ENCODE results near the gene DOCK4.

Gene DOCK4

GRCh38 chr7:112031689-112032088 lies 174.5 kb downstream of the DOCK4 start:
- POLR2A ChIA-PET, result no interaction called here
- DNase-seq (ENCODE audit: extremely low spot score), result no peak
- no peak for TF ChIP-seq CTCF (IDR thresholded peaks at IDR 0.05; ENCODE audit: control extremely low read depth, extremely low read depth, low read depth, missing control alignments)
- CTCF ChIA-PET, result interaction anchor here (3.0 kb wide), 1 partner anchor 11 kb away, joined by 12 read pairs; no protein-coding TSS in a partner anchor

GRCh38 chr7:112025556-112025955 lies 180.6 kb downstream of the DOCK4 start:
- POLR2A ChIA-PET, result no interaction called here
- CTCF ChIA-PET, result interaction anchor here (0.9 kb wide), 1 partner anchor 8 kb away, joined by 4 read pairs; no protein-coding TSS in a partner anchor
- no peak for TF ChIP-seq CTCF (IDR thresholded peaks at IDR 0.05; ENCODE audit: control extremely low read depth, extremely low read depth, low read depth, missing control alignments)
- no peak for DNase-seq (ENCODE audit: extremely low spot score)

GRCh38 chr7:112023786-112024185 lies 182.4 kb downstream of the DOCK4 start:
- DNase-seq (ENCODE audit: extremely low spot score), result no peak
- ChIA-PET POLR2A (no interaction called here), CTCF (no interaction called here)
- TF ChIP-seq CTCF (IDR thresholded peaks at IDR 0.05; ENCODE audit: control extremely low read depth, extremely low read depth, low read depth, missing control alignments), result no peak

- ChIA-PET POLR2A (no interaction called here), CTCF (no interaction called here)
- no peak for DNase-seq (ENCODE audit: extremely low spot score)
- no peak for TF ChIP-seq CTCF (IDR thresholded peaks at IDR 0.05; ENCODE audit: control extremely low read depth, extremely low read depth, low read depth, missing control alignments)
Measured at GRCh38 chr7:112023282-112023681, 182.9 kb downstream of the DOCK4 start.

GRCh38 chr7:112022128-112022527 lies 184.1 kb downstream of the DOCK4 start:
- TF ChIP-seq CTCF (IDR thresholded peaks at IDR 0.05; ENCODE audit: control extremely low read depth, extremely low read depth, low read depth, missing control alignments), result no peak
- ChIA-PET POLR2A (no interaction called here), CTCF (no interaction called here)
- no peak for DNase-seq (ENCODE audit: extremely low spot score)

GRCh38 chr7:112021379-112022044 lies 184.7 kb downstream of the DOCK4 start:
- no peak for TF ChIP-seq CTCF (IDR thresholded peaks at IDR 0.05; ENCODE audit: control extremely low read depth, extremely low read depth, low read depth, missing control alignments)
- no peak for DNase-seq (ENCODE audit: extremely low spot score)
- CTCF ChIA-PET, result interaction anchor here (1.1 to 3.0 kb wide), 4 partner anchors 10 to 28 kb away, joined by 3 to 12 read pairs (median 8); no protein-coding TSS in a partner anchor
- POLR2A ChIA-PET, result no interaction called here

Data from GM10248 (cell line).